T-helper 9 cell (primary cell): Measurements from ENCODE around the gene PEPD.

Source experiments
- DNase-seq: peaks from one replicate; pipeline ENCODE4 v3.0.0-alpha.2; 2020

PEPD gene

GRCh38 chr19:33436360-33437345 lies 84.9 kb downstream of the PEPD start:
- DNase-seq: no peak

- DNase-seq: no peak
Observed at GRCh38 chr19:33435706-33436359, 85.8 kb downstream of the PEPD start.

GRCh38 chr19:33434886-33435705 lies 86.5 kb downstream of the PEPD start:
- DNase-seq: no peak

GRCh38 chr19:33434069-33434885 lies 87.3 kb downstream of the PEPD start:
- no peak for DNase-seq

- no peak for DNase-seq
Observed at GRCh38 chr19:33432446-33433170, 89.0 kb downstream of the PEPD start.

GRCh38 chr19:33432015-33432414 lies 89.6 kb downstream of the PEPD start:
- DNase-seq: no peak

GRCh38 chr19:33430674-33431277 lies 90.8 kb downstream of the PEPD start:
- peak; percentile 65 for DNase-seq

- peak; percentile 31 for DNase-seq
Observed at GRCh38 chr19:33429891-33430673, 91.5 kb downstream of the PEPD start.

GRCh38 chr19:33428627-33429125 lies 92.9 kb downstream of the PEPD start:
- DNase-seq: no peak

- DNase-seq: no peak
Observed at GRCh38 chr19:33427801-33428626, 93.6 kb downstream of the PEPD start.

GRCh38 chr19:33426621-33427361 lies 94.8 kb downstream of the PEPD start:
- no peak for DNase-seq

GRCh38 chr19:33424181-33424580 lies 97.4 kb downstream of the PEPD start:
- DNase-seq: no peak

- DNase-seq: no peak
Observed at GRCh38 chr19:33422369-33423180, 99.0 kb downstream of the PEPD start.

- no peak for DNase-seq
Observed at GRCh38 chr19:33421368-33421767, 100.2 kb downstream of the PEPD start.

GRCh38 chr19:33420821-33421220 lies 100.8 kb downstream of the PEPD start:
- no peak for DNase-seq

GRCh38 chr19:33419788-33420130 lies 101.8 kb downstream of the PEPD start:
- DNase-seq: no peak
